Tongue (tissue), 2 donors: ENCODE results near the gene ANKS1A. TPM values are rescaled to one million over a fixed set of nuclear protein-coding genes. Genes with fewer than 3 reads are reported as not detected.
"Not testable (repeated sequence)": the region's sequence is repeated elsewhere in the genome, so short reads cannot be mapped to it uniquely, and the experiment has no call there.

Source experiments
- DNase-seq: peaks from one replicate; pipeline ENCODE4 v3.0.0-alpha.2; 2015
- total RNA-seq: library from RNA; depleted of rRNA; stranded (reverse); fragments of >200 nt; gene quantifications from one replicate; pipeline ENCODE4 v1.2.3, GENCODE V29; 2014

ANKS1A gene
- total RNA-seq, 1 donor from 2014 or later, result 23.5 TPM

DNA sequence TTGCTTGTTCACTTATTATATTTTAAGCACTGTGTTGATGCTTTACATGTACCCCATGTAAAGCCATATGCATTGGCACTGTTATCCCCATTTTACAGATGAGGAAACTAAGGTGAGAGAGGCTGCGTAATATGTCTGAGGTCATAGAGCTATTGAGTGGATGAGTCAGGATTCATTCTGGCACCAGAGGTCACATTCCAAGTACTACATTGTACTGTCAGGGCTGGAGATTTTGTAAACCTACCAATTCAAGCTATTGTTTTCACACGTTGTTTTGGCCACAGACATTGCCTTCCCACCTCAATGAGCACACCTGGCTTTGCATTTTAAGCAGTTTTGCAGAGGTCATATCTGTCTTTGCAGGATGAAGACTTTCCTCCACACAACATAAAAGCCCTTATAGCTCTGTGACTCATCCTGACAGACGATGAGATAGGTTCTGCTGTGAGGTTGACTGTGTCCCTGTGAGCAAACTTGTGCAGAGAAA is 33.2 kb downstream of the ANKS1A start:
- no peak for DNase-seq

DNA sequence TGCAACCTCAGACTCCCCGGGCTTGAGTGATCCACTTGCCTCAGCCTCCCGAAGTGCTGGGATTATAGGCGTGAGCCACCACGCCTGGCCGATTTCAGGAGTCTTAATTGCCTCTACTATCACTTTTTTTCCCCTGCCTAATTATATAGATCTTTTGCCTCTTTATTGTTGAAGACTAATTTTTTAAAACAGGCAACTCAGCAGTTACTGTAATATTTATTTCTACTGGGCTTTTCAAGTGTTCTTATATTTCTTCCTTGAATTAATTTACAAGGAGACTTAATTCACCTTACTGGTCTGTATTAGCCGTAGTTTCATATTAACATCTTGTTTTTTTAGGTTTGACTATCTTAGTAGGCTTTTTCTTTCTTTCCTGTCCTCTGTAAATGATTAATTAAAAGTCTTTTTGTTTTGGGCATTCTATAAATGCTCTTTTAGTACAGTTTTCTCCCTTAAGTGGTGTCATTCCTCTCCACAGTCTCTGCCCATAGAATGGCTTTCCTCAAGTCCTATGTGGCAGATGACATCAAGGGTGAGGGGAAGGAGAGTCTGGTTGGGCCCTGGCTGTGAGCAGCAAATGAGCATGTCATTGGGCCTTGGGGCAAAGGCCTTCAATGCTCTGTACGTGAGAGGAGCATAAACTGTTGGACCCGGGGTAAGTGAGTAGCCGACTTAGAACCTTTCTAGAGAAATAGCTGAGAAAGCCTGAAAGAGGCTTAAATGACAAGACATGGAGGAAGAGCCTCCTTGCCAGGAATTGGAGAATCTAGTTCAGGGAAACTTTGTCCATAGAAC is 36.0 kb downstream of the ANKS1A start:
- DNase-seq, result no peak

DNA sequence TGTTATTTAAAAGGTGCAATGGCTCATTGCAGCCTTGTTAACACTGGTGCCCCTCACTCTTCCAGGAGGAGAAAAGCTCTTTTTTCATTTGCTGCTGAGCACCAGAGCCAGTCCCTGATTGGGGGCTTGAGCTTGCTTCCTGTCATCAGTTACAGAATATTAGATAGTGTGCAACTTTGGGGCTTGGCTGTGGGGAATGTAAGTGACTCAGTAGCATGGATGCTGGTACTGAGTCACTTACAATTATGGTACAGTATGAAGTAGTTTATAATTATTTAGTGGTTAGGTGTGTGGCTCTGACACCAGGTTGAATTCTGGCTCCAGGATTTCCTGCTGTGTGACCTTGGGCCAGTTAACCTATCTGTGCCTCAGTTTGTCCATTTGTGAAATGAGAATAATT is 37.6 kb downstream of the ANKS1A start:
- no peak for DNase-seq

DNA sequence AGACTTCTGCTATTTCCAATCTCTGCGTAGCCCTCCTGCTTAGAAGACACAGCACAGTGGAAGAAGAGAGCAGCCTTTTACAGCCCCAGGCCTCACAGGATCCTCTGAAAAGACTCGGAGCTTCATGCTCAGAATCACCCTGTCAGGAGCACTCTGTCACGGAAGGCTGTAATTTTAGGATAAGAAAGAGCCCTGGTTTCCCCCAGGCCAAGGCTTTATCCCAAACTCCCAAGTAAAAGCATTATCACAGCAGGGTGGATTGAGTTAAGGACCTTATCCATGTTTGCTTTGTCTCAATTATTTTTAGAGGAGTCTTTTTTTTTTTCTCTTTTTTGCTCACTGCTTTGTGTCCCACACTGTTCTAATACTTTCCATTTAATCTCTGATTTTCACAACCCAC is 39.2 kb downstream of the ANKS1A start:
- DNase-seq, result no peak

DNA sequence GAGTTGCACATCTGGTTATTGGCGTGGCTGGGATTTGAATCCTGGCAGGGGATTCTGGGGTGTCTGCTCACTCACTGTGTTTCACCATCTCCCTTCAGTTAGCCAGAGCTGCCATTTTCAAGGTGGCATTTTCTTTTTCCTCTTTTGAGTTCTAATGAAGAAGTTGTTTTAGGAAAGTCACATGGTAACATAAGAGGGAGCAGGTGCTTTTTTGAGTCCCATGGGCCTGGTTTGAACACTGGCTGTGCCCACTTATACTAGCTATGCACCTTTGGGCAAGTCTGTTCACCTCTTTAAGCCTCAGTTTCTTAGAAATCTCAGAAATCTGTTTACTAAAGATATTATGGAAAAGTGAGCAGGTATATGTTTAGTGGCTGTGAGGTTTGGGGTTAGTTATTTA is 39.6 kb downstream of the ANKS1A start:
- DNase-seq, result no peak

DNA sequence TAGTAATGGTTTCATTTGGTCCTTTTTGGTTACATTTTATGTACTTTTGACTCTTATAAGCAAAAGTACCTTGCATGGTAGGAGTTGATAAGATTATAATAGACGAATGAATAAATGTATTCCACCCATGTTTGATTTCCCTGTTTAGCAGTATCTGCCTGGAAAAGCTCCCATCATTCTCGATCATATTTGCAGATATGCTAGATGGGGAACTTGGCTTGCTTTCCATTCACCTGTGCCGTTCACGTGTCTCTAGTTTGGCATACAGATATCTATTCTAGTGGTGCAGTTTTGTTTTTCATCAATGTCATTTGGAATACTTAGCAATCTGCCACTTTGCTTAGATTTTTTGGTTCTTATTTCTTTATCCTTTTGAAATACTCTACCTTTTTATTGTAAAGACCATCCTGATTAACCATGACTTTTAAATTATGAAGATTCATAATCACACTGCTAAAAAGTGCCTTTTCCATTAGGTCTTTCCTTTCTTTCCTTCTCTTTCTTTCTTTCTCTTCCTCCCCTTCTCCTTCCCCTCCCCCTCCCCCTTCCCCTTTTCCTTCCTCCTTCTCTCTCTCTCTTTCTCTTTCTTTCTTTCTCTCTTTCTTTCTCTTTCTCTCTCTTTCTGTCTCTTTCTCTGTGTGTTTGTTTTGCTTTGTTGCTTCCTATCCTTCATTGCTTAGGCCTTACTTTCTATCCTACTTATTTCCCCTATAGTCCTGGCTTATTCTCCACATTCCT is 40.4 kb downstream of the ANKS1A start:
- no peak for DNase-seq

DNA sequence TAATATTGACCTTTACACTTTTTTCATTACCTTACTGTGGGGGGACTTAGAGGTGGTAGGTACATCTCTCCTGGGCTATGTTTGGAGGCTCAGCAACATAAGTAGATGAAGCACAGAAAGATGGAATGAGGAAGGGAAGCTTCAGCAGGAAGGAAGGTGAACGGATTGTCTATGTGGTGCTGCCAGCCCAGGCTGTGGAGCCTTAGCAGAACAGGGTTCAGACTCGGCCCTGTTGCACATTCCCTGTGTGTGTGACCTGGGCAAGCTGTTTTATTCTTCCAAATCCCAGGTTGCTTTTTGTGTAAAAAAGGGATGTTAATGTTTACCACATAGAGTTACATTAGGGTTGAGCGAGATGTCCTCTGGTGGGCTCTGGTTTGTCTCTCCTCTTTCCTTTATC is 41.2 kb downstream of the ANKS1A start:
- no peak for DNase-seq

DNA sequence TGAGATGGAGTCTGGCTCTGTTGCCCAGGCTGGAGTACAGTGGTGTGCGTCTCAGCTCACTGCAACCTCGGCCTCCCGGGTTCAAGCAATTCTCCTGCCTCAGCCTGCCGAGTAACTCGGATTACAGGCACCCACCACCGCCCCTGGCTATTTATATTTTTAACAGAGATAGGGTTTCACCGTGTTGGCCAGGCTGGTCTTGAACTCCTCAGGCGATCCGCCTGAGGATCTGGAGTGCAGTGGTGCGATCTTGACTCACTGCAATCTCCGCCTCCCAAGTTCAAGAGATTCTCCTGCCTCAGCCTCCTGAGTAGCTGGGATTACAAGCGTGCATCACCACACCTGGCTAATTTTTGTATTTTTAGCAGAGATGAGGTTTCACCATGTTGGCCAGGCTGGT is 43.1 kb downstream of the ANKS1A start:
- DNase-seq, result not testable (repeated sequence)

DNA sequence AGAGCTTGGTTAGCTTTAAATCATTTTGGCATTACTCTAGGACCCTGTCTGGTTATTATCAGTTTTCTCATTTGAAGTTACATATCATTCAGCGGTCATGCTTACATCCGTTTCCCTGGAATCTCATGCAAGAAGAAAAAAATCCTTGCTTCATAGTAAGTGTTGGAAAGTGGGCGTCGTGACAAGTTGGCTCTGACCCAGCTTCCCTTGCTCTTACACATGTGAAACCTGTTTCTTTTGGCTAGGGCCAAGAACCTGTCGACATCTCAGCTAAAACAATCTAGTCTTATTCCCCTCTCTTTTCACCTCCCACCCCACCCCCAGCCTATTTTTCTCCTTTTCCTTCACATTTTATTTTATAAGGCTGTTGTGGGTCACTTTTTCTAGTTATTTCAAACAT is 45.5 kb downstream of the ANKS1A start:
- DNase-seq, result peak; percentile 90

DNA sequence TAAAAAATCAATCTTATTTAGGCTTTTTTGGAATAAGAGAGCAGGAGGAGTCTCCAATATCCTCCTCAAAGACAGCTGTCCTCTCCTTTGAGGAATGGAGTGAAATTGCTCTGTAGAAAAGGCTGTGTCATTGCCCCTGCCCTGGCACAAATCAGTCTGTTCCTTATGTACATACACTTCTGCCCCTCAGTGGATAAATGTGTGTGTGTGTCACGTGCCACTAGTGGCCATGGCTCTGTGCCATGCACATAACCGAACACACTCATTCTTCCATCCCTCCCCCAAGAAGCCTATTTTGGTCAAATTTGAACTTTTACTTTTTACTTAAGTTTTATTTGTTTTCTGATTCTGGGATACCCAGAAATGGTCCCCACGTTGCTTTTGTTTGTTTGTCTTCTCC is 49.2 kb downstream of the ANKS1A start:
- DNase-seq, result no peak

DNA sequence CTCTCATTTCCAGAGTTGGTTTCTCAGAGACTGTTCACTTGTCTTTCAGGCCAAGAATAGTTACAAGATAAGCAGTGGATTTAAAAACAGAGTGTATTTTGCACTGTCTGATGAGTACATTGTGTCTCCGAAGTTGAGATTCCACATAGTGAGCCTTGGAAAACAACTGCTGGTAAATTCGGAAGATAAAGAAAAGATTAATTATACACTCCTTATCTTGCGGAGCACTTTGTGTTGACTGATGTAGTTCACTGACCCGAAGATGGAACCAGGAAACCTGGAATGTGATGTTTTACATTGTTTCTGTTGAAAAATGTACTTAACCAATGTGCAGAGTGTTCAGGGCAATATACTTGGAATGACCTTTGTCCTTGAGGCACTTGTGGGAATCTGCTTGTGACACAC is 51.0 kb downstream of the ANKS1A start:
- no peak for DNase-seq

DNA sequence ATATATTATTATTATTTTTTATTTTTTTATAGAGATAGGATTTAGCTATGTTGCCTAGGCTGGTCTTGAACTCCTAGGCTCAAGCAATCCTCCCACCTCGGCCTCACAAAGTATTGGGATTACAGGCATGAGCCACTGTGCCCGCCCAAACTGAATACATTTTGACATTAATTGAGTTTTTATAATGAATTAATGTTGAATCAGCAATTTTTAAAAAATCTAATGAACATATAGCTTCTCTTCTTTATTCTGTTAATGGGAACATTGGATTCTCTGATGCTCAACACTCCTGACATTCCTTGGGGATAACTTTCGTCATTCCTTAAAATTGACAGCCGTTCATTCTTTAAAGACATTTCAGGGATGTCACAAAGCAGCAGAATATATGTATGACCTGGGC is 52.4 kb downstream of the ANKS1A start:
- no peak for DNase-seq

DNA sequence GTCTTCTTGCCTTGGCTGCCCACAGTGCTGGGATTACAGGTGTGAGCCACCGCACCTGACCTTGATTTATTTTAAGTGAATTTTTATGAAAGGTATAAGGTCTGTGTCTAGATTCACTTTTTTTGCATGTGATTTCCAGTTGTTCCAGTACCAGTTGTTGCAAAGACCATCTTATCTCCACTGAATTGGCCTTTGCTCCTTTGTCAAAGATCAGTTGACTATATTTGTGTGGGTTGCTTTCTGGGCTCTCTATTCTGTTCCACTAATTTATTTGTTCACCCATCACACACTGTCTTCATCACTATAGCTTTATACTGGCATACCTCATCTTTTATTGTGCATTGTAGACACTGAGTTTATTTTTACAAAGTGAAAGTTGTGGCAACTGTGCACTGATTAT is 56.3 kb downstream of the ANKS1A start:
- no peak for DNase-seq

DNA sequence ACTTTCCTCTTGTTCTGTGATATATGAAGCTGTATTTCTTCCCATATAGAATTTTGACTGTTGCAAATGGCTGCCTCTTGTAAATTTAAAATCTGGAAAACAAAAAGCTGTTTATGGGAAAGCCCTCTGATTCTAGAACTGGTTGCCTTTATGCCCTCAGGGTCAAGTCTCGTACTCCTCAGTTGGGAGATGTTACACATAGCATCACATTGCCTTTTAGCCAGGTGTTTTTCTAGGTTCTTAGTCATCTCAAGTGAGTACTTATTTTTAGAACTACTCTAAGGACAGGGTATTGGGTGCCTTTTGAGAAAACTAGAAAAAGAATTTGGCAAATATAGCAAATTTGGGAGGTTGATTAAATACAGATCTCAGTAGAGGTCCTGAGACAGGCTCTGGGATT is 58.5 kb downstream of the ANKS1A start:
- DNase-seq, result no peak

DNA sequence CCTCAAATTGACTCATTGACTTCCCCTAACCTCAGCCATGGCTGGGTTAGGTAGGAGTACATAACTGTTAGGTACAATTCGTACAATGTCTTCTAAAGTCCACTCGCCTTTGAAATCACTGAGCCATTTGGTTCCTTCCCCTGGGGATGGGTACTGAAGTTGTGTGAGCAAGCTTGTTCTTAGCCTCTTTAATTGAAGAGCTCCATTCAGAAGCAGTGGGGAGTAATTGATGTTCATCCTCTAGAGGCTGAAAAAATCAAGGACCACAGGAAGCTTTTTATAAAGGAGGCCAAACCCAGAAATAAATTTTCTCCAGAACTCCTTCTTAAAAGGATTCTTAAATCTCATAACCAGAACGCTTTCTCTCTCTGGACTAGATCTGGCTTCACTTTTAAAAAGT is 60.6 kb downstream of the ANKS1A start:
- DNase-seq, result no peak

DNA sequence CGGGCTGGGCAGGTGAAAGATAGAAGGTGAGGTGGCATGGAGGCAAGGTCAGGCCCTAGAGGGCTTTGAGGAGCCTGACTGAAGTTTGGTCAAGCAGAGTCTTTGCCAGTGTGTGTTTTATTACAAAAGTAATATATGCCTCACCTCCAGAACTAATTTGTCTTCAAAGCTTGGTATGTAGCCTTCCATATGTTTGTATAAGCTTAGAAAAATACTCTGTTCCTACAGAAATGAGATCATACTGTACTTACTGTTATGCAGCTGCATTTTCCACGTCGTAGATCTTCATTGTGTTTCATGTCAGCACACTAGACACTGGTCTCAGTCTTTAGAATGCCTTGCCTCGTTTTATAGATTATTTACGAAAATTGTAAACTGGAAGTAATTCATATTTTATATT is 61.8 kb downstream of the ANKS1A start:
- peak; percentile 42 for DNase-seq

DNA sequence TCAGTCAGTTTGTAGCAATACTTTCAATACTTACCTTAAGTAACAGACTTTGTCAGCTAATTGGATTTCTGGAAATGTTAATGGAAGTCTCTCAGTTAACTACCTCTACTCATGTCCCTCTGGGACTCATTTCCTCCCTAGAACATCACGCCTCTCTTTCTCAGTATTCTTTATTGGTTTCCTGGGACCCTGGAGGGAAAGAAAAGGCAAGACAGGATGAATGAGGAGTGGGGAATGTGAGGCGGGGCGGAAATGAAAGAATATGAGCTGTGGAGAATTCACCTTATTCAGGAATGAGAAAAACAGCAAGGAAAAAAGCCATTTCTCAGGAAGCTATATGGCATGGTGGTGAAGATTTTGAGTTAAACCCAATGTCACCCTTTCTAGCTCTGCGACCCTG is 62.7 kb downstream of the ANKS1A start:
- DNase-seq, result no peak

DNA sequence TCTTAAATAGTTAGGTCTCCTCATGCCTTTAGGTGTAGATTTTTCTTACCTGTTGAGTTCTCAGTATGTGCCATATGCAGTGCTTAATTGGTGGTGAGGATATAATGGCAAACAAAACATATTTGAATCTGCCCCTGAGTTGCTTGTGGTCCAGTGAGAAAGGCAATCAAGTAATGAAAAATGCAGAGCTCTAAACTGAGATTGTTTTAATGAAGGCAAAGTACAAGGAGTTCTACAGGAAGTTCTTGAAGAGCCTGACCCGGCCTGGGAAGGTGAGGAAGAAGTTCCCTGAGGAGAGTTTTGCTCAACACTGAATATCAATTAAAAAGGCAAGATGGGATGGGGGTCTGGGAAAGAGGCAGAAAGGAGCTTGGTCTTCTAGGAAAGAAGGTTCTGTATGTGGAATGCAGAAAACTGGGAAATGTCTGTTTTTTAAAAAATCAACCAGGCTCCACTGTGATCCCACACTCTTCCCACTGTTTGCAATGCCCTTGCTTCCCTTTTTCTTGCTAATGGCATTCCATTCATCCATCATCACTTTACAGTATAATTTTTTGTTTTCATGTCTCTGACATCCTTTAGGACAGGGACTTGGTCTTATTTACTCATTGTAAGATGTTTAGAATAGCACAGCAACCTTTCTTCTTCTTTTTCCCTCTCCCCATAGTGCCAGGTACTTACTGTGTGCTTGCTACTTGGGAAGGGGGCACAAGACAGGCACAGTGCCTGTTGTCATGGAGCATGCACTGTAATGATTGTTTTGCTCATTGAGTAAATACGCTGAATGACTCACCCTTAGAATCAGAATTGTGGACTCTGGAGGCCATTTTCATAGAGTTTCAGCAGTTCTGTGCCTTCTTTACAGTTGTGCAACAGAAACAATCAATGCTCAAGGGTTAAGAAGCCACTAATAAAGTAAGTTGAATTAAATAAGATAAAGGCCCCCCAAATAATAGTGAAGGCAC is 64.3 kb downstream of the ANKS1A start:
- DNase-seq, result no peak

DNA sequence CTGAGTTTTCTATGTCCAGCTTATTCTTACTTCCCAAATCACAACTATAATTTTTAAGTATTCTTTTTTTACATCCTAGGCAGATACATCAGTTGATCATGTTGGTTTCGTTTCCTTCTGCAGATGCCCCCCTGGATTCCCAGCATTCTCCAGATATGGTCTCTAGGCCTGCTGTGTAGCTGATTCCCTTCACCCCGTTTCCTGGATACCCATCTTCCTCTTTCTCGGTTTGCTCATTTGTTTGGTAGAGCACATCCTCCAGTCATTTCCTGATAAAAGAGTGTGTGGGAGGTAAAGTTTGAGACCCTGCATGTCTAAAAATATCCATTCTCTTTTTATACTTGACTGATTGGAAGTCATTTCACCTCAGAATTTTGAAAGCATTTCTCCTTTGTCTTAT is 66.4 kb downstream of the ANKS1A start:
- DNase-seq, result no peak

DNA sequence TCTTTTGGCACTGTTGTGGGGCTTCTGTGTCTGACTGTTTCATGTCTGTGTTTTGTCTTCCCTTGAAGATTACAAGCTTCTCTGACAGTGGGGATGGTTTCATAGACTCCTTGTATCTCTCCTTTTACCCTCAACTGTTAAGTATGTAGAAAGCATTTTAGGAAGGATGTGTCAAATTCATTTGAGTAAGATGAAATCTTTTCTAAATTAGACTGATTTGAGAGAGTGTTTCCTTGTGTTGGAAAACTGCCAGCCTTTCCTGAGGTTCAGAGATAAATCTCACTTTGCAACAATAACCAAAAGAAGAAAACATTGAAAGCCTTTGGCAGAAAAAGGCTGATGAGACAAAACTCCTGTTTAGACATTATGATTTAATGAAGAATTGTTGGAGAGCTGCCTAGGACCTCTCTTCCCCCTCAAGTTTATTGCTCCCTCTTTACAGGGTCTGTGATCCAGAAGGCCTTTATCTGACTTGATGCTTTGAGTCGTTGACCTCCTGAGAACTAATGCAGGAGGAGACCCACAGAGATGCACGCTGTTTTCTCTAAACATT is 68.3 kb downstream of the ANKS1A start:
- peak; percentile 41 for DNase-seq

DNA sequence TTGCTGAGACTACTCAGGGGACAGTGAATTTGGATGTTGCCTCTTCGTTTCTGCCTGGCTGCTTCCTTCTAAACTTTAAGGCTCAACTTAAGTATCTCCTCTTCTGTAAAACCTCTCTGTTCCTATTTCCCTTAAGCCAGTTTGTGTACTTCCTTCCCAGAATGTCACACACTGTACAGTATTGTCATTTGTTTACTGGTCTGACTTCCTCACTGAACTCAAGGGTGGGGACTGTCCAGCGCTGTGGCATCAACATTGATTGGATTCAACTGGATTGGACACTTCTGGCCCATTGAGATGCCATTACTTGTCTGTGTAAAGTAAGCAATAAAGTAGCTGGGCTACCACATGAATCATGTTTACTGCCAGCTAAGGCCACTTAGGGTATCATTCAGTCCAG is 69.7 kb downstream of the ANKS1A start:
- DNase-seq, result no peak

DNA sequence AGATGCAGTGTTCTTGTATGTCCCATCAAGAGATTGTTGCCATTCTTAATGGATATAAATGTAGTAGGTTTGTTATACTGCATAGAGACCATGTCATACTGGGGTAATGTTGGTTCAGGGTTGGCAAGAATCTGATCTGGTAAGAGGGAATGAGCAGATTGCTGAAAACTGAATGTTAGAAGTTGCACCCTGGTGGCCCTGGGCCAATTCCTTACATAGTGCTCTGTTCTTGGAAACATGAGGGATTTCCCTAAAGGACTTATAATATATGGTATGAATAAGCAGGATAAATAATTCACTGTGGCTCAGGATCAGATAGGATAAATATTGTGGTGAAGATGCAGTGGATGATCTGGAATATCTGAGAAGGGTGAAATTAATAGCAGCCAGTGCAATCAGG is 70.2 kb downstream of the ANKS1A start:
- DNase-seq, result no peak
